HG02642 (cell line): Measurements from ENCODE around the gene C18orf54.
A peak's percentile ranks its signal among the peaks of the same experiment; 100 is the strongest.
"Not testable (repeated sequence)": the region's sequence is repeated elsewhere in the genome, so short reads cannot be mapped to it uniquely, and the experiment has no call there.

ENCODE experiments used
- ATAC-seq: cut with Tn5 transposase; IDR thresholded peaks from one replicate; pipeline ENCODE4 v1.9.1; 2021; ENCODE audit warnings: mild to moderate bottlenecking; ENCODE audit not compliant: unreplicated experiment, poor library complexity

The C18orf54 gene

DNA sequence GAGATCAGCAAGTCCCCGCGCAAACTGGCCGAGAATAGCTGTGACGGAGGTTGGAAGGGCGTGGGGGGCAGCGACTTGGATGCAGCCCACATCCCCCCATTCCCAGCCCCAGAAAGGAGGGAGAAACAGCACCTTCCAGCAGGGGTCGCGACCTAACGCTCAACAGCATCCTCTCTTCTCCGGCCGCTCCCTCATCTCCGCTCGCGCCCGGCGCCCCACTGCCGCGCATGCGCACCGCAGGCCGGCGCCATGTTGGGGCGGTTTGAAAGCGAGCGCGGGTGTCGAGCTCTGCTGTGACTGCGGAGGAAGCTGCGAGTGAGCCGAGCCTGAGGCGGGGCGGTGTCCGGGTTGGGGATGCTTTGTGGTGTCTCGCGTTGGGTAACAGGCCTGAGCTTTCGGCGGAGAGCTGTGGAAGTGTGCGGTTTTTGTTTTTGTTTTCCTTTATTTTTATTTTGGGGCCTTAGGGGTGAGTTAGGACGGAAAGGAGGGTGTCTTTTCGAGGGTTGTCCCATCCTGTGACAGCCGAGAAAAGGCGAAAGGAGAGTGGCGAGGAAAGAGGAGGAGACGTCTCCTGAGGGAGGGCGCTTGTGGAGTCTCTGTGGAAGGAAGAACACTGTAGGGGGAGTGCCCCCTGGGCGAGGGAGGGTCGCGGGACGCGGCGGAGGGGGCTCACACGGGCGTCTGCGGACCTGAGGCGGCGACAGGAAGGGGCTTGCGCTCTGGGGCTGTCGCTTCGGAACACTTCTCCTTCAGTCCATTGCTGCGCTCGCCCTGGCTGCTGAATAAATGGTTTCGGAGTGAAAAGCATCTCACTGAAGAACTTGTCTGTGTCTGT is at the start of gene C18orf54, which contains the start of gene STARD6:
TSS of gene C18orf54 (plus strand) at position 247 of the 835 bp plus-strand sequence. CDS start 2,667 bp downstream, outside the sequence.
TSS of gene STARD6 (minus strand) at position 199 of the 835 bp plus-strand sequence. CDS start 3,285 bp downstream, outside the sequence.
- ATAC-seq = peak; percentile 94

DNA sequence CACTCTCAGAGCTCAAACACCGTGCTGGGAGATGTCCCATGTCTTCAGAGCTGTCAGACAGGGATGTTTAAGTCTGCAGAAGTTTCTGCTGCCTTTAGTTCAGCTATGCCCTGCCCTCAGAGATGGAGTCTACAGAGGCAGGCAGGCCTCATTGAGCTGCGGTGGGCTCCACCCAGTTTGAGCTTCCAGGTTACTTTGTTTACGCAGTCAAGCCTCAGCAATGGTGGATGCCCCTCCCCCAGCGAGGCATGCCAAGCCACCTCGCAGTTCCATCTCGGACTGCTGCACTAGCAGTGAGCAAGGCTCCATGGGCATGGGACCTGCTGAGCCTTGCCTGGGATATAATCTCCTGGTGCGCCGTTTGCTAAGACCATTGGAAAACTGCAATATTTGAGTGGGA is 48.1 kb upstream of the C18orf54 start:
- ATAC-seq = not testable (repeated sequence)

DNA sequence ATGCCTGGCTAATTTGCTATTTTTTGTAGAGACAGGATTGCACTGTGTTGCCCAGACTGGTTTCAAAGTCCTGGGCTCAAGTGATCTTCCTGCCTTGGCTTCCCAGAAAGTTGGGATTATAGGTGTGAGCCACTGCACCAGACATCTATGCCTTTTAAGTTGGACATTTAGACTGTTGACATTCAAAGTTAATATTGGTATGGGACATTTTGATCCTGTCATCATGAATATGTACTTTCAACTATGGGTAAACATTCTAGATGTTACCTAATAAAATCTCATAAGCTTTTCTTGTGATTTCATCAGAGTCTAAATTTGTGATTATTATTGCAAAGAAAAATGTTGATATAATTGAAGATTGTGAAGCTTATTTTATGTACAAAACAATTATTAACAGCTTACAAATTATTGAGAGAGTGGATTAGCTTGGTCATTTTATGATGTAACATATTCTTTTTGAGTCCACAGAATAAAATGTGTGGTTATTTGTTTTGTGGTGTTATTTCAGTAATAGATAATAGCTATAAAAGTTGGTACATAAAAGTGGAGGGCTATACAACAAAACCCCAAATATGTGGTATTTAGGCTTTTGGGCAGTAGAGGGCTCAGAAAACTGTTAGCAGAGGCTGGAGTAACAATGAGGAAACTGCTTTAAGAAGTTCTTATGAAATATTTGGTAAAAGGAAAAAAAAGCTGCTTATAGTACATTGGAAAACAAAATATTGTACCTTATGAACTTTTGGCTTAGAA is 41.5 kb upstream of the C18orf54 start:
- ATAC-seq = no peak

DNA sequence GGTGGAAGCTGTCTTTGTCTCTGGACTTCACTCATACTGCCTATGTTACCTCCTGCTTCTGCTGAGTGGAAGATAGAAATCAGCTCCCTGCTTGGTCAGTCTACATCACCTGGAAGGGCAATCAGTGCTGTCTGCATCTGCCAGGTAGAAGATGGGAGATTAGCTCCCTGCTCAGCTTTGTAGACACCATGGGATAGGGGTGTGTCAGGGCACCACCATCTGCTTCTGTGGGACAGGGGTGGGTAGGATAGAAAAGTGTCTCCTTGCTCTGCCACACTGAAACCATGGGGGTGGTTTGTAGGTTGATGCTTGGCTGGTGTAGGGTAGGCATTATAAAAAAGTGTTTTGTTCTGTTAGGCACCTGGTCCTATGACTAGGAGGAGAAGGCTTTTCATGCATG is 34.1 kb upstream of the C18orf54 start:
- no peak for ATAC-seq

DNA sequence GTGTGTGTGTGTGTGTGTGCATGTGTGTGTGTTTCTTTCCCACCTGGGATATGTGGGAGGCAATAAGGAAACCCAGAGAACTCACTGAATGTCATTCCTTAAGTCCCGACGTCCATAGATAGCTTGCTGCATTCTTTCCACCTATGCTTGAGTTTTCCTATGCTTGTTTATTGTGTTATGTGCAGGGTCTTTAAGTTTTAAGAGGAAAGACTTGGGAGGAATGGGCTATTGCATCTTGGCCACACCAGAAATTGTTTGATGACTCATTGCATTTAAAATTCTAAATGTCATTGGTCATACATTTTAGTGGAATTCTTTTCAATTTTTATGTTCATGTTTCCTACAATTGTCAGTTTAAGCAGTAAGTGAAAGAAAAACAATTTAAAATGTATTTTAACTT is 33.7 kb upstream of the C18orf54 start:
- ATAC-seq = no peak

DNA sequence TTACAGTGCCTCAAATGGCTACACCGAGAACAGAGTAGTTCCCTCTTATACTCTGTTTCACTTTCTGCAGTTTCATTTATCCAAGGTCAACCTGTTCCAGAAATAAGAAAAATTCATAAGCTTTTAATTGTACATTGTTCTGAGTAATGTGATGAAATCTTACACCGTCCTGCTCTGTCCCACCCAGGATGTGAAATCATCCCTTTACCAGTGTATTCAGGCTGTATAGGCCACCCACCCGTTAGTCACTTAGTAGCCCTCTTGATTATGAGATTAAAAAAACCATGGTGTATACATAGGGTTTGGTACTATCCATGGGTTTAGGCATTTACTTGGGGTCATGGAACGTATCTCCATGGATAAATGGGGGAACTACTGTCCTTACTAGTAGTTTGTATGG is 29.9 kb upstream of the C18orf54 start:
- no peak for ATAC-seq

GRCh38 chr18:54329787-54330186 is 27.9 kb upstream of the C18orf54 start:
- no peak for ATAC-seq

GRCh38 chr18:54330768-54331548 is 26.7 kb upstream of the C18orf54 start:
- no peak for ATAC-seq

DNA sequence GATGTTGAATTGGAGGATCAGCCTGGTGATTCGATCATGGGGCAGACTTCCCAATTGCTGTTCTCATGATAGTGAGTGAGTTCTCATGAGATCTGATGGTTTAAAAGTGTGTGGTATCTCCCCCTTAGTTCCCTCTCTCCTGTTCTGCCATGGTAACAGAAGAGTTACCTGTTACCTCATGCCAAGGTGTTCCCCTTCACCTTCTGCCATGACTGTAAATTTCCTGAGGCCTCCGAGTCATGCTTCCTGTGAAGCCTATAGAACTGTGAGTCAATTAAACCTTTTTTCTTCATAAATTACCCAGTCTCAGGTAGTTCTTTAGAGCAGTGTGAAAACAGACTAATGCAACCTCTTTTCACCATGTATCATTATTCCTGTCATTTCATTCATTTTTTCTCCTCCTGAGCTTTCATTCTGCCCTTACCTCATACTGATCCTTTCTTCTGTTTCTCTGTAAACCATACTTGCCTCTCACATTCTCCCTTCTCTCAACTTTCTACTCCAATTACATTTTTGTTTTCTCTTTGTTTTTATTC is 22.0 kb upstream of the C18orf54 start:
- no peak for ATAC-seq

- ATAC-seq = no peak
These were observed 19.5 kb upstream of the C18orf54 start for GRCh38 chr18:54338230-54338629.

GRCh38 chr18:54351186-54351585 is 6.5 kb upstream of the C18orf54 start:
- no peak for ATAC-seq

- ATAC-seq = peak; percentile 51
These were observed 535 bp upstream of the C18orf54 start for GRCh38 chr18:54357082-54357659.

GRCh38 chr18:54358495-54359040 is 862 bp downstream of the C18orf54 start:
- peak; percentile 18 for ATAC-seq

DNA sequence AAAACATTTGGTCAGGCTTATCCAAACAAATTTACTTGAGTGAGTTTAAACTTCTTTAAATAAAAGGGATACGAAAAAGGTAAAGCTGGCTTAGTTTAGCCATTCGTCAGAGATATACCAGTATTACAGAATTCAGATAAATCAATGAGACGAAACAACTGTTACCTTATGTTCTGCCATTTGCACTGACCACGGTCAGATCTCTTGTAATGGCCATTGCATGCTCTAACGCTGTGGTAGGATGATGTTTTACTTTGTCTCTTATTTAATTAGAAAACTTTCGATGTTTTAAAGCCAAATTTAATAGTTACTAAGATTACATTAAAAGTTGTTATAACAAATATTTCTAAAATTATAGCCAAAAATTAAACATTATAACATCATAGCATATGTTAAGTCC is 1.5 kb downstream of the C18orf54 start:
- ATAC-seq = no peak

DNA sequence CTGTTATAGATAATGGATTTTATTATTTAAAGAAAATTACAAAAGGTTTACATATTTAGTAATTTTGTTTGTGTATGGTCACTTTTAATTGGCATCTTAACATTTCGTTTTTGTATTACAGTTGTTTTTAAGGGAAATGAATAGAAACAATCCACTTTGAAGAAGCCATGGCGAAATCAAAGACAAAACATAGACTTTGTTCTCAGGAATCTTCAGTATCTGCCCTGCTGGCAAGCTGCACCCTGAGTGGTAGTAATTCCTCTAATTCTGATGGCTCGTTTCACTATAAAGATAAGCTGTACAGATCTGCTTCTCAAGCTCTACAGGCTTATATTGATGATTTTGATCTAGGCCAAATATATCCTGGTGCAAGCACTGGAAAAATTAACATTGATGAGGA is 2.7 kb downstream of the C18orf54 start:
- ATAC-seq = no peak

GRCh38 chr18:54378057-54378456 is 20.4 kb downstream of the C18orf54 start:
- no peak for ATAC-seq

DNA sequence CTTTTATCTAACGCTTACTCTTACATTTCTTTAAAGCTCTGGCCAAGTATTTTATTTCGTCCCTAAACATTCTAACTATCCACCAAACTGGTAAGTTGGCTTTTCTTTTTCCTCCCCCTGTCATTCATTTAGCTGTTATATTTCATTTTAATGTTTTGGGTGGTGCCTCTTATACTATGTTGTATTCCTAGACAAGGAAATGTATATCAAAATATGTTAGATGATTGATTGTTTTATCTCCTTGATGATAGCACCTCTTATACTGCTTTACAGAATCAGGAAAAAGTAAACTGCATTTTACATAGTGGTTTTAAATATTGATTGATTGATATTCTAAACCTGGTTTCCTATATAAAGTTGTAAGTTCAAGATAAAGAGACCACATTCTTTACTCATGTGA is 23.9 kb downstream of the C18orf54 start:
- no peak for ATAC-seq

- ATAC-seq = no peak
These were observed 24.4 kb downstream of the C18orf54 start for GRCh38 chr18:54382076-54382475.

DNA sequence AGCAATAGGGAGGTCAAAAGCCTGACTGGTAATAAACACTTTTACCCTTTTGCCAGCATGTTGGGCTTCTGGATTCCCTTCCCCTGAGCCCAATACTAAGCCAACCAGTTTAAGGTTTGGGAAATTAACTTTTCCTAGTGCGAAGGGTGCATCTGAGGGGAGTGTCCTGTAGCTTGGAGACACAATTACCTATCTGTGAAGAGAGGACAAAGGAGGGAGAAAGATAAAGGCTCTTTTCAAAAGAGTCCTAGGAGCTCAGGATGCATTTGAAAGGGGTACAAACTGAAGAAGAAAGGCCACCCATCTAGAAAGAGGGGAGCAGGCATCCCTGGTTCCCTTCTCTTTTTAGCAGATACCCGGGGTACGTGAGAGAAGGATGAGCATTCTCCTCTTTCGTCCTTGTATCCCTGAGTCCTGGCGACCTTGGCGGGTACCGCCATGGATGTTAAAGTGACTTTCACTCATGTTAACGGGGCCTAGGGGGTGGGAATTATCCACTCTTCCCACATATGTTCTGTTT is 25.1 kb downstream of the C18orf54 start:
- ATAC-seq = no peak
